ENCODE measurements around the gene CTSL.
"Not testable (repeated sequence)": the region's sequence is repeated elsewhere in the genome, so short reads cannot be mapped to it uniquely, and the experiment has no call there.

CTSL gene

GRCh38 chr9:87722393-87723088 is 3.4 kb upstream of the CTSL start:
- DNase-seq, result no peak

DNA sequence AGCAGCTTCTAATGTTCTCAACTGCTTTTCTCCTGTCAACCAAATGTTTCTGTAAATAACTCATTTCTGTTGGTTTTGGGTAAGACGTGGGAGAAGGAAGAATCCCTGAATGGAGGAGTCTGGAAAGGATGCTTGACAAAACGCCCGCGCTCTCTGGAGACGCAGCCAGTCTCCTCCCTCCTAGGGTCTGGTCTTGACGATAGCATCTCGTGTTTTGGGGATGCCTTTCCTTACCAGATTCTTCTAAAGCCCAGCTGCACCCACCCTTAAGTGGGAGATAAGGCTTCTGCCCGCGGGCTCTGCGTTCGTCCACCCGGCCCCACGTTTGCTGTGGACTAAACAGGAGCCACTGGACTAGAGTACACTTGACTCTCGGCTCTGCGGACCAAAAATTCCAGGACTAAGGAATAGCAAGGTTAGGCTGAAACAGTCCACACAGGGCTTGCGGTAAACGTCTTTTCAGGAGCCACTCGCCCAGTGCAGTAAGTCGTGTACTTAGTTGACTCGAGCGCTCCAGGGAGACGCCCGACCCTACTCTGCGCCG is 491 bp upstream of the CTSL start:
- DNase-seq, result no peak

DNA sequence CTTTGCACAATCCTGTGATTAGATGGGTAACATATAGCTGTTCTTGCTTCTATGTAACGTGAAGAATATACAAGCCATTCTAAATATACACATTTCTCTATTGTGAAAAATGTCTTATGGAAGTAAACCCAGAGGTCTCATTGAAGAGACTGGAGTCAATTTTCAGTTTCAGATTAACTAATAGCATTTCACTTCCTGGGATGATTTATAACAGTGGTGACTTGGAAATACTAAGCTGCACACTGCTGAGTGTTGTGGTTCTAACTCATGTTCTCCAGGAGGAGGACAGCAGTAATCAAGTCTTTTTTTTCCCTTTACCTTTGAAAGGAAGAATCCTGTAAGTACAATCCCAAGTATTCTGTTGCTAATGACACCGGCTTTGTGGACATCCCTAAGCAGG is 3.3 kb downstream of the CTSL start:
- no peak for DNase-seq

DNA sequence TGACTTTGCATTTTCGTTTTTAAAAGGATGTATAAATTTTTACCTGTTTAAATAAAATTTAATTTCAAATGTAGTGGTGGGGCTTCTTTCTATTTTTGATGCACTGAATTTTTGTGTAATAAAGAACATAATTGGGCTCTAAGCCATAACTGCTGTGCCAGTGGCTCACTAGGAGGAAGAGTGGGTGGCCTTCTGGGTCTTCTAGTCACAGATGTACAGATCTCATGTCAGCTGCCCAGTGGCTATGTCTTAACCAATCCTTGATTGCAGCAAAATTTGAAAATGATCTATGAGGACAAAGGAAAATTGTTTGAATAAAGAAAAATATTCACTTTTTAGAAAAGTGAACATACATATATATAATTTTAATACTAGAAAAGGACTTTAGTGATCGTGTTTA is 5.4 kb downstream of the CTSL start:
- no peak for DNase-seq

DNA sequence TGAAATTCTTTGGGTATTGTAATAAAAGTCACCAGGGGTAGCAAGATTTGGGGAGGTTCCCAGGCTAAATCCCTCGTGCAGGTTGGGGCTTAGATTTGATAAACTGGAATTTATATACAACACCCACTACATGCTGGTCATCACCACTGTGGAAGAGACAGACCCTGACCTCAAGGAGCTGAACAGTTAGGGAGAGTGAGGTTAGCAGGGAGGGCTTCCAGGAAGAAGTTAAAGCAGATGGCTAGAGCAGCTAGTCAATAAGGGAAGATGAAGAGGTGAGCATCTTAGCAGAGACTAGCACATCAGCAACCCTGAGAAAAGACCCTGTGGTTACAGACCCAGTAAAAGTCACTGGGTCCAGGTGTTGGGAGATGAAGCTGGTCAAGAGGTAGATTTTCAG is 6.4 kb downstream of the CTSL start:
- no peak for DNase-seq

DNA sequence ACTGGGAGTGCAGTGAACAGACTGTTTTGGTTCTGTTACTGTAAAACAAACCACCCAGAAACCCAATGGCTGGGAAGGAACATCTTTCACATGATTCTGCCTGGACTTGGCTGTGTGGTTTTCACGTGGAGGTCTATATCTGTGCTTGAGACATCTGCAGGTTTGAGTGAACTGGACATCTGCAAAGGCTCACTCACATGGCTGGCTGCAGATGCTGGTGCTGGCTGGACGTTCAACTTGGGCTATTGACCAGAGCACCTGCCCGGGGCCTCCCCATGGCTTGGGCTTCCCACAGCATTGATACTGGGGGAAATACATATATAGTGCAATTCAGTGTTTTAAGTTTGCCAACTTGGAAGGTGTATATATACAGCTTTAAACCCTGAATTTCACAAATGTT is 6.8 kb downstream of the CTSL start:
- no peak for DNase-seq

DNA sequence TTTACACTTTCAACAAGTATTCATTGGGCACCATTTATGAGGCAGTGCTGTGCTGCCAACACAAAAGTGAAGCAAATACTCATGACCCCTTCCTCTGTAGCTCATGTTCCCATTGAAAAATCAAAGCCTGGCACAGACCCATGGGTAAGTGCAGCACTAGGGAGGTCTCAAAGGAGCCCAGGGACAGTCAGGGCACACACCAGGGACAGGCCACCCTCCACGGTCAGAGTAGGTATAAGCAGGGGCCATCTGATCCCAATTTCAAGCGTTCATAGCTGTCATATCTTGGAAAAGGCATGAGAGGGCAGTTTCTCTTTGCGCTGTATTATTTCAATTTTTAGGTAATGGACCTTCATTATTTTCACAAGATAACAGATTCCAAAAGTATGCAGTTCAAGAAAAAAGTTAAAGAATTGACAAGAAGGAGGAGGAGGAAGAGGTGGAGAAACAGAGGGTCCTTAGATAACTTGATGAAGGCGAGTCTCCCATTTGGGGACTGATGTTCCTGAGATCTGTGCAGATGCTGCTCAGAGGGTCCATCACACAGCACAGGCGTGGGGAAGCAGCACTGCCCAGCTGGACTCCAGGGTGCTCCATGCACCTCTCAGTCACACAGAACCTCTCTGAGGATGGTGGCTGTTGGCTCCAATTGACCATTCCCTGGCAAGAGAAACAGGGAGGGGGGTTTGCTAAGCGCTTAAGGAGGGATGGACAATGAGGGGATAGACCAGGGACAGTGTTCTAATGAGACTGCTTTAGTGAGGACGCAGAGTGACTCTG is 7.5 kb downstream of the CTSL start:
- no peak for DNase-seq

- no peak for DNase-seq
Measured at GRCh38 chr9:87734106-87734505, 8.2 kb downstream of the CTSL start.

DNA sequence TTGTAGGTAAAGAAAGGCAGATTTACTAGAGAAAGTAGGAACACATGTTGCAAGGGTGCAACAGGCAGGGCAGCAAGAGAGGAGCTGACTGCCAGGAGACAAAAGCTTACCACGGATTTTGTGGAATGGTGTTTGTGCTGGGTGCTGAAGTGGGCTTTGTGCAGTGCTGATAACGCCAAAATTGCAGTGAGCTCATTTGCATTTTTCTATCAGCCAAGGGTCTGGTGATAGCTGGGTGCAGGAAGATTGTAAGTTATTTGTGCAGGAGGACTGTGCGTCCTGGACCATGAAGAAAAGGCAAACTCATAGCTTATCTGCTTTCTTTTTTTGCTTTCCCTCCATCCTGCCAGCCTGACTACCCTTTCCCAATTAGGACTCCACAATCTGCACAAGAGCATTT is 13.6 kb downstream of the CTSL start:
- DNase-seq, result no peak

DNA sequence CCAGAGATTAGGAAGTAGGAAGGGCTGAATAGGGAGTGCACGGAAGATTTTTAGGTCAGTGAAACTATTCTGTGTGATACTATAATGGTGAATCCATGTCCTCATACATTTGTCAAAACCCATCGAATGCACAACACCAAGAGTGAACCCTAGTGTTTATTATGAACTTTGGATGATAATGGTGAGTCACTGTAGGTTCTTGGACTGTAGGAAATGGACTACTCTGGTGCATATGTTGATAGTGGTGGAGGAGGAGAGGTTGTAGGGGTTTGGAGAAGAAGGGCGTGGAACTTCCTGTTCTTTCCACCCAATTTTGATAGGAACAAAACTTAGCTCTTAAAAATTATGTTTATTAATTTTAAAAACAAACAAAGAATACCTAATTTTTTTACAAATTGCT is 14.3 kb downstream of the CTSL start:
- no peak for DNase-seq

DNA sequence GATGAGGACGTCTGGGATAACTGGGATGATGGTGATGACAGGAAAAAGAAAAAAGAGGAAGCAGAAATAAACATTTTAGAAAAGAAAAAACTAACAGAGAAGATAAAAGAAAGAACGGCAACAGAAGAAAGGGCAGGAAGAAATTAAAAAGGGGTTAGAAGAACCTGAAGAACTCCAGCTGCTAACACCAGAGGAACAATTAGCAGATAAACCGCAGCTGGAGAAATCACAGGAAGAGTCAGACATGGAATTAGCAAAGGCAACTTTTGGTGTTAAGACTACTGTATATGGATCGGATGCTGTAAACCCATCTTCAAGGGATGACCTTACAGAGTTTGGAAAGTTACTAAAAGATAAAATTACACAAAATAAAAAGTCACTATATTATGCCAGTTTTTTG is 15.4 kb downstream of the CTSL start:
- no peak for DNase-seq

DNA sequence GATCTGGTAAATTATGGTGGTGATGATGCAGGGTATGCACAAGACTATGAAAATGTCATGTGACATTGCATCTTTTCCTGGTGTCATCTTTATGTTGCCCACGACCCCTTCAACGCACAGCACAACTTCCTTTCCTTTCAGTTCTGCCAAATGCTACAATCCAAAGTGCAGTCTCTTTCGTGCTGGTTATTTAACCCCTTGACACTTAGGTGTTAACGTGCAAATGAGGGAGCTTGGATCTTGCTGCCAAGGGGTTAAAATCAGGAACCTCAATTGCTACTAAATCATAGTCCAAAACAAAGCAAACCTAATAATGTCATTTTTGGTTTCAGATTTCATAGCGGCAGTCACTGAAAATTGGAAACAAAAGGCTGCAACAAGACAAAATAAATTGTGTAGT is 16.0 kb downstream of the CTSL start:
- no peak for DNase-seq

DNA sequence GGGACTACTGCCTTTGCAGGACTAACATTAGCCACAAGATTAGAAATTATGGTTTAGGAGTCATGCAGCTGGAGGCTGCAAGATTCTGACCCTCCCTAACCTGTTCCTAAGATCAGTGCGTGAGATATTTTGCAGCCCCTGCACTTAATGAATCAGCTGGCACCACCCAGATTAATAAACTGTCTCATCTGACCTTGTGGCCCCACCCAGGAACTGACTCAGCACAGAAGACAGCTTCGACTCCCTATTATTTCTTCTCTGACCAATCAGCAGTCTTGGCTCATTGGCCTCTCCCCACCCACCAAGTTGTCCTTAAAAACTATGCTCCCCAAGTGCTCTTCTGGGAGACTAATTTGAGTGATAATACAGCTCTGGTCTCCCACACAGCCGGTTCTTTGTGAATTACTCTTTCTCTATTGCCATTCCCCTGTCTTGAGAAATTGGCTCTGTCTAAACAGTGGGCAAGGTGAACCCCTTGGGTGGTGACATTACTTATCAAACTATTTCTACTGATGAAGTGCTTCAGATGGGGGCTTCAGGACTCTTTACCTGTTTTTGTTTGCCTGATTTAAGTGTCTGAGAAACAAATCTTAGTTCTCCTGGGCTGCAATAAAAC is 17.0 kb downstream of the CTSL start:
- no peak for DNase-seq

DNA sequence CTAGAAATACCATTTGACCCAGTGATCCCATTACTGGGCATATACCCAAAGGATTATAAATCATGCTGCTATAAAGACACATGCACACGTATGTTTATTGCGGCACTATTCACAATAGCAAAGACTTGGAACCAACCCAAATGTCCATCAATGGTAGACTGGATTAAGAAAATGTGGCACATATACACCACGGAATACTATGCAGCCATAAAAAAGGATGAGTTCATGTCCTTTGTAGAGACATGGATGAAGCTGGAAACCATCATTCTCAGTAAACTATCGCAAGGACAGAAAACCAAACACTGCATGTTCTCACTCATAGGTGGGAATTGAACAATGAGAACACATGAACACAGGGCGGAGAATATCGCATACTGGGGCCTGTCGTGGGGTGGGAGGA is 18.3 kb downstream of the CTSL start:
- not testable (repeated sequence) for DNase-seq

DNA sequence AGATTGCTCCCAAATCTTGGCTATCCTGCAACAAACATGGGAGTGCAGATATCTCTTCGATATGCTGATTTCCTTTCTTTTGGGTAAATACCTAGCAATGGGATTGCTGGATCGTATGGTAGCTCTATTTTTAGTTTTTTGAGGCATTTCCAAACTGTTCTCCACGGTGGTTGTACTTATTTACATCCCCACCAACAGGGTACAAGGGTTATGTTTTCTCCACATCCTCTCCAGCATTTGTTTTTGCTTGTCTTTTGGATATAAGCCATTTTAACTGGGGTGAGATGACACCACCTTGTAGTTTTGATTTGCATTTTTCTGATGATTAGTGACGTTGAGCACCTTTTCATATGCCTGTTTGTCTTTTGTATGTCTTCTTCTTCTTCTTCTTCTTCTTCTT is 20.3 kb downstream of the CTSL start:
- no peak for DNase-seq

- no peak for DNase-seq
Measured at GRCh38 chr9:87748881-87749280, 23.0 kb downstream of the CTSL start.

GRCh38 chr9:87749335-87750035 is 23.6 kb downstream of the CTSL start:
- no peak for DNase-seq

DNA sequence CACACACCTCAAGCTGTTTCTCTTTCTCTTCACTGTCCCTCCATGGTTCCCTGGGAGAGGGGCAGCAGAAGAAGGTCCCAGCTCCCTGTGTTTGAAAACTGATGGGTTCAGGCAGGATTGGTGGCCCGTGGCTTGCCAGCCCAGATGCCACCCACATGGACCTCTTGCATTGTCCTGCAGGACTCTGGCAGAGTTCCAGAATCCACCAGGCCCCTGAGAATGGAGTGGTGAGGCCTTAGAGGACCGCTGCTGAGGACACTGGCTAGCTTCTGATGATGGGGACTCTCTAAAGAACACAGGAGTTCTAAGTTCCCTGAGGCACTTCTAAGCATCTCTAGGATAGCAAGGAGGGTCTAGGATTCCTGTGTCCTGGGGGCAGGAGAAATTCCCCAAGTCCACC is 24.8 kb downstream of the CTSL start:
- DNase-seq, result no peak

- no peak for DNase-seq
Measured at GRCh38 chr9:87751423-87751822, 25.5 kb downstream of the CTSL start.

GRCh38 chr9:87751868-87752267 is 25.9 kb downstream of the CTSL start:
- DNase-seq, result no peak

DNA sequence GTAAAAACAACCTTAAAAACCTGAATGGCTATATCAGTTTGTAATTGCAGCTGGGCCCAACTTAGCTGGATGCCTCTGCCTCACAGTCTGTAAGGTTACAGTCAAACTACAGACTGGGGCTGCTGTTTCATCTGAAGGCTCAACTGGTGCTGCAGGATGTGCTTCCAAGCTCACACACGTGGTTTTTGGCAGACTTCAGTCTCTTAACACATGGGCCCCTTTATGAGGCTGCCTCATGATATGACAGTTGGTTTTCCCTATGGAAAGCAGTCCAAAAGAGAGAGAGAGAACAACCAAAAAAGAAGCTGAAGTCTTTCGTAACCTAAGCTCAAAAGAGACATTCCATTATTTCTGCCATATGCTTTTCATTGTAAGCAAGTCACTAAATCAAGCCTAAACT is 27.4 kb downstream of the CTSL start:
- DNase-seq, result no peak

DNA sequence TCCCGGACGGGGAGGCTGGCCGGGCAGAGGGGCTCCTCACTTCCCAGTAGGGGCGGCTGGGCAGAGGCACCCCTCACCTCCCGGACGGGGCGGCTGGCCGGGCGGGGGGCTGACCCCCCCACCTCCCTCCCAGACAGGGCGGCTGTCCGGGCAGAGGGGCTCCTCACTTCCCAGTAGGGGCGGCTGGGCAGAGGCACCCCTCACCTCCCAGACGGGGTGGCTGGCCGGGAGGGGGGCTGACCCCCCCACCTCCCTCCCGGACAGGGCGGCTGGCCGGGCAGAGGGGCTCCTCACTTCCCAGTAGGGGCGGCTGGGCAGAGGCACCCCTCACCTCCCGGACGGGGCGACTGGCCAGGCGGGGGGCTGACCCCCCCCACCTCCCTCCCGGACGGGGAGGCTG is 32.4 kb downstream of the CTSL start:
- not testable (repeated sequence) for DNase-seq

- not testable (repeated sequence) for DNase-seq
Measured at GRCh38 chr9:87759980-87760379, 34.1 kb downstream of the CTSL start.
